ENCODE measurements around the gene GOLGA5.

- TF ChIP-seq EZH2 (IDR thresholded peaks at IDR 0.05; ENCODE audit: insufficient read depth, poor library complexity, severe bottlenecking) (no peak), EZH2phosphoT487 (IDR thresholded peaks at IDR 0.05; ENCODE audit: insufficient read depth, low read depth) (no peak)
Observed at GRCh38 chr14:92847278-92847677, 53.2 kb downstream of the GOLGA5 start.

Data from GM23248 (cell line).